Keratinocyte (primary cell): ENCODE data around the gene SMPD4. TPM values are rescaled to one million over a fixed set of nuclear protein-coding genes. Genes with fewer than 3 reads are reported as not detected.
"Not testable (repeated sequence)": the region's sequence is repeated elsewhere in the genome, so short reads cannot be mapped to it uniquely, and the experiment has no call there.

Source experiments
- DNase-seq: peaks from one replicate; pipeline ENCODE4 v3.0.0-alpha.2; 2011; ENCODE audit warnings: low read depth, missing footprints, low spot score
- FAIRE-seq: peaks from 2 replicates; lab custom pipeline; 2011; peaks lifted over from hg19 to GRCh38; lab: Jason Lieb, UNC
- H2AFZ ChIP-seq: 2 replicates; pipeline ENCODE4 v1.6.0; 2012; ENCODE audit warnings: low read length, control low read depth, inconsistent platforms; ENCODE audit not compliant: control insufficient read depth
- H3K27ac ChIP-seq: 2 replicates; pipeline ENCODE4 v1.5.1; 2011; ENCODE audit warnings: low read length; ENCODE audit not compliant: control insufficient read depth, insufficient read depth
- H3K27me3 ChIP-seq: 3 replicates; pipeline ENCODE4 v1.6.0; 2011; ENCODE audit warnings: low read length; ENCODE audit not compliant: control insufficient read depth, insufficient read depth; ENCODE audit errors: extremely low read depth
- H3K36me3 ChIP-seq, 2 experiments: 2 replicates in 1 of 2; 3 replicates in 1 of 2; pipeline ENCODE4 v1.5.1; 2011; ENCODE audit warnings: low read length in 2 of 2, mild to moderate bottlenecking in 1 of 2; ENCODE audit not compliant: control insufficient read depth in 2 of 2, insufficient read depth in 2 of 2; ENCODE audit errors: extremely low read depth in 1 of 2
- H3K4me1 ChIP-seq: 3 replicates; pipeline ENCODE4 v1.5.1; 2011; ENCODE audit warnings: low read length; ENCODE audit not compliant: control insufficient read depth, insufficient read depth; ENCODE audit errors: extremely low read depth
- H3K4me2 ChIP-seq: 3 replicates; pipeline ENCODE4 v1.6.0; 2011; ENCODE audit warnings: low read depth, low read length; ENCODE audit not compliant: control insufficient read depth, insufficient read depth; ENCODE audit errors: extremely low read depth
- H3K4me3 ChIP-seq, 3 experiments: fragments of 200-600 bp in 1 of 3; sonication (generic) in 1 of 3; 2 replicates in 2 of 3; 3 replicates in 1 of 3; pipeline ENCODE4 v1.5.1; 2011 to 2016; ENCODE audit warnings: low read length in 3 of 3, mild to moderate bottlenecking in 3 of 3, control low read depth in 2 of 3, inconsistent platforms in 1 of 3, low read depth in 1 of 3, mixed read lengths in 1 of 3, mixed run types in 1 of 3, moderate library complexity in 1 of 3; ENCODE audit not compliant: control insufficient read depth in 2 of 3, insufficient read depth in 2 of 3; ENCODE audit errors: extremely low read depth in 1 of 3
- H3K79me2 ChIP-seq: 2 replicates; pipeline ENCODE4 v1.6.0; 2012; ENCODE audit warnings: low read length; ENCODE audit not compliant: control insufficient read depth, insufficient read depth
- H3K9ac ChIP-seq: 3 replicates; pipeline ENCODE4 v1.6.0; 2011; ENCODE audit warnings: low read length; ENCODE audit not compliant: control insufficient read depth, insufficient read depth; ENCODE audit errors: extremely low read depth
- H3K9me1 ChIP-seq: 3 replicates; pipeline ENCODE4 v1.6.0; 2011; ENCODE audit warnings: low read length; ENCODE audit not compliant: control insufficient read depth, insufficient read depth; ENCODE audit errors: extremely low read depth
- H3K9me3 ChIP-seq: 2 replicates; pipeline ENCODE4 v1.5.1; 2012; ENCODE audit warnings: low read depth, low read length; ENCODE audit not compliant: control insufficient read depth
- H4K20me1 ChIP-seq: 3 replicates; pipeline ENCODE4 v1.6.0; 2011; ENCODE audit warnings: low read length; ENCODE audit not compliant: control insufficient read depth, insufficient read depth; ENCODE audit errors: extremely low read depth
- dilution Hi-C: fragments of 300-500 bp; cut with MboI; formaldehyde crosslinking; loops from one replicate; pipeline ENCODE4 v1.7.0; 2020; ENCODE audit warnings: low sequenced_read_pairs; ENCODE audit not compliant: extremely low pct_ligation_motif_present
- polyA plus RNA-seq, 5 experiments: library from polyadenylated mRNA; depleted of rRNA in 3 of 5; stranded (reverse) in 3 of 5; stranded (forward) in 1 of 5; unstranded in 1 of 5; fragments of >200 nt; gene quantifications; 1 replicate in 1 of 5; 2 replicates in 3 of 5; 3 replicates in 1 of 5; pipeline versions ENCODE4 v1.2.1 to v1.2.3, GENCODE V29; 2011 to 2012; ENCODE audit warnings: missing spikeins in 2 of 5, low read depth in 1 of 5, low replicate concordance in 1 of 5

Gene SMPD4
- polyA plus RNA-seq, 1 donor (not counting 4 experiments of a cell fraction or from before 2014, with no cell fraction given) = 23.8 TPM

DNA sequence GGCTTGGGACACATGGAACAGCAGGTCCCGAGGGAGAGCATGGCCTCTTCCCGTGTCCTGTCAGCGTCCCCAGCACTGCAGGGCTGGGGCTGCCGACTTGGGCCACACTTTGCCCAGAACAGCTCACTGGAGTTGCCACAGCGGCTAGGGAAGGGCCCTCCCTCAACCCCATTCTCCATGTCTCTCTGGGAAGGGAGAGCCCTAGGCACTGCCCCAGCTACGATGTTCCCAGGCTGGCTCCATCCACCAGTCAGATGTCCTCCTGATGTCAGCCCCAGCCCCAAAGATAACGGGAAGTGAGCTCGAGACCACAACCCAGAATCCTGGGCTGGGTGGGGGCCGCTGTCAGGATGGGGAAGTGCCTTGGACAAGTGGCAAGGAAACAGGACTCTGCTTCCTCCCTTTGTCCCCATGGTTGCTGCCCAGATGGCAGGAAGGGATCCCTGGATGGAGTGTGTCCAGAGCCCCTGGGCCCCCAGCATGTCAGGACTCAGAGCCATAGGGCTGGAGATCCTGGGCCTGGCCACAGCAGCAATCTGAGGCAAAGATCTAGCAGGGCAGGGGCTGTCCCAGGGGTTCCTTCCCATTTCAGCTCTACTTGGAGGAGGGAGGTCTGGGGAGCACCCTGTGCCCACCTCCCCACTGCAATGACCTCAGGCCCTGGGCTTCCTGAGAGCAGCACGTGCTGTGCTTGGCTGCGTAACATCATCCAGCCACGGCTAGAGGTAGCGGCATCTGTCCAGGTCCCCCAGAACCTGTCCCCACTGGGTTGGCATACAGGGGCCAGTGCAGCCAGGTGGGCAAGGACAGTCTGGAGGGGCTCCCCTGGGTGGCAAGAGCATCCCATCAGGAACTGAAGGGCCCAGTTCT lies 38.8 kb downstream of the SMPD4 start:
- H3K4me3 ChIP-seq, dilution Hi-C loops, H2AFZ ChIP-seq, H3K9me1 ChIP-seq, H3K4me1 ChIP-seq, H3K9me3 ChIP-seq, H3K27ac ChIP-seq, H3K9ac ChIP-seq, H3K4me2 ChIP-seq, H3K27me3 ChIP-seq, H3K79me2 ChIP-seq, H3K36me3 ChIP-seq, DNase-seq, FAIRE-seq, H4K20me1 ChIP-seq: not testable (repeated sequence)

DNA sequence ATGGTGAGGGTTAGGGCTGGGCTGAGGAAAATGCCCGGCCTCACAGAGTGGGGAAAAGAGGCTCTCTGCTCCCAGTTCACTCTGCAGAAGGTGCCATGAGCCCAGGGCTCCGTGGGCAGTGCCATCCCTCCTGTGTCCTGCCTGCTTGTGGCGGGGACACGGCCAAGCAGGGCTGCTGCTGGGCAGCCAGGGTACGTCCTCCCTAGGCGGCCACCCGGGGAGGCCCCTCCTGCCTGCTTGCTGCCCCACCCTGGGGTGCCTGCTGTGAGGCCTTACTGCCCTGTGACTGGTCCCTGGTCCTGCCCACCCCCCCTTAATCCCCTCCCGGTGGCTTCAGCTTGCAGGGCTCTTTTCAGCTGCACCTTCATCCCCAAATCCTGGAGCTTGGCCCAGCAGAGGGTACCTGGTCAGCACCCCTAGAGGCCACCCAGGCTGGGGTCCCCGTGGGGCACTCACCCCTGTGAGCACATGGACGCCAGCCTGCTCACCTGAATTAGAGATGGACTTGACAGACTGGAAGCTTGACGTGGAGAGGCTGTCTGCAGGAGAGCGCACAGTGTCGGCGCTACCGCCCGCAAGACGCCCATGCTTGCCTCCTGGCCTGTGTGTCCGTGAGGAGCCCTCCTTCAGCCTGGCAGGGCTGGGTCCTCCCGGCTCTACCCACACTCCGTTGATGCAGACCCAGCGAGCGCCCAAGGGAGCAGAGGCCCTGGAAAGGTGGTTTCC lies 39.6 kb downstream of the SMPD4 start:
- H3K9ac ChIP-seq, H4K20me1 ChIP-seq, H3K79me2 ChIP-seq, H3K4me3 ChIP-seq, H3K4me2 ChIP-seq, DNase-seq, H3K9me3 ChIP-seq, H3K36me3 ChIP-seq, dilution Hi-C loops, H2AFZ ChIP-seq, FAIRE-seq, H3K4me1 ChIP-seq, H3K27ac ChIP-seq, H3K9me1 ChIP-seq, H3K27me3 ChIP-seq: not testable (repeated sequence)

DNA sequence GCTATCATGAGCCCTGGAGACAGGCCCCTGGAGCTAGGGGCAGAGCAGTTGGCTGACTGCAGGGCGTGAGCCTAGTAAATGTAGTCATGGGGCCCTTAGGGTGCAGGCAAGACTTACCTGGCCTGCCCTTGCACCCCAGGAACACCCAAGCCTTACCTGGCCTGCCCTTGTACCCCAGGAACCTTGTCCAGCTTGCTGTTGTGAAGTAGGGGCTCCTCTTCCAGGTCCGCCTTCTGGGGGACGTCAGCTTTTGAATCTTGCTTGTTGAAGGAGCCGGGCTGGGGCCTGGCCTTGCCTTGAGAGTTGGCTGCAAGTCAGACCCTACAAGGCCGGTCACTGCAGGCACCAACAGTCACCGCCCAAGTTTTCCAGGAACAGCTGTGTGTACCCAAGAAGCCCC lies 40.4 kb downstream of the SMPD4 start:
- dilution Hi-C loops, H3K9ac ChIP-seq, FAIRE-seq, H3K9me3 ChIP-seq, H3K4me3 ChIP-seq, H3K36me3 ChIP-seq, H2AFZ ChIP-seq, DNase-seq, H3K79me2 ChIP-seq, H4K20me1 ChIP-seq, H3K27me3 ChIP-seq, H3K9me1 ChIP-seq, H3K27ac ChIP-seq, H3K4me1 ChIP-seq, H3K4me2 ChIP-seq: not testable (repeated sequence)

DNA sequence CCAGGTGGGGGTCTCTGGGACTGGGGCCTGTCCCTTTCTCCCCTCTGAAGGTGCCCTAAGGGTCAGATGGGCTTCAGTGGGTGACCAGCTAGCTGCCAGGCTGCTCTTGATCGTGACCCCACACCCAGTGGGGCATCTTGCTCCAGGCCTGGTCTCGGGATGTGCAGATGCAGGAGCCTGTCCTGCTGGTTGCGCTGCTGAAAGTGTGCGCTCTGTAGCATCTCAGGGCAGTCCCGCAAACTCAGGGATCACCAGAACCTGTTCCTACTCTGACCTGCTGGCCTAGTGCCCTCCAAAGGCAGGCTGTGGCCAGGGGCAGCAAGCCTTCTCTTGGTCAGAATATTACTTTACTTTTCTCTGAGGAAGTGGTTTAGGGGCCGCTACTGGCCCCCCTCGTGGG lies 40.9 kb downstream of the SMPD4 start:
- H3K9me1 ChIP-seq, H3K27me3 ChIP-seq, FAIRE-seq, H3K79me2 ChIP-seq, H3K27ac ChIP-seq, H3K9ac ChIP-seq, H2AFZ ChIP-seq, H3K4me2 ChIP-seq, H3K4me3 ChIP-seq, H4K20me1 ChIP-seq, H3K9me3 ChIP-seq, H3K4me1 ChIP-seq, dilution Hi-C loops, DNase-seq, H3K36me3 ChIP-seq: not testable (repeated sequence)
